Measurements from ENCODE around the gene PIEZO2.
A peak's percentile ranks its signal among the peaks of the same experiment; 100 is the strongest.

The PIEZO2 gene

GRCh38 chr18:11110509-11110908, 38.9 kb downstream of the PIEZO2 start:
- no peak for DNase-seq

- DNase-seq, result no peak
These were observed 40.4 kb downstream of the PIEZO2 start for GRCh38 chr18:11108947-11109346.

GRCh38 chr18:11106894-11107293, 42.5 kb downstream of the PIEZO2 start:
- DNase-seq, result no peak

GRCh38 chr18:11105463-11105862, 43.9 kb downstream of the PIEZO2 start:
- no peak for DNase-seq

GRCh38 chr18:11104307-11104706, 45.1 kb downstream of the PIEZO2 start:
- DNase-seq, result no peak

- DNase-seq, result no peak
These were observed 52.3 kb downstream of the PIEZO2 start for GRCh38 chr18:11096839-11097750.

GRCh38 chr18:11096411-11096810, 53.0 kb downstream of the PIEZO2 start:
- no peak for DNase-seq

- no peak for DNase-seq
These were observed 53.6 kb downstream of the PIEZO2 start for GRCh38 chr18:11095674-11096293.

GRCh38 chr18:11095211-11095610, 54.2 kb downstream of the PIEZO2 start:
- no peak for DNase-seq

- DNase-seq, result no peak
These were observed 57.6 kb downstream of the PIEZO2 start for GRCh38 chr18:11091746-11092145.

- no peak for DNase-seq
These were observed 59.2 kb downstream of the PIEZO2 start for GRCh38 chr18:11089931-11090715.

GRCh38 chr18:11081009-11081532, 68.3 kb downstream of the PIEZO2 start:
- no peak for DNase-seq

- no peak for DNase-seq
These were observed 70.9 kb downstream of the PIEZO2 start for GRCh38 chr18:11078491-11078890.

- DNase-seq, result no peak
These were observed 71.7 kb downstream of the PIEZO2 start for GRCh38 chr18:11077548-11078187.

- DNase-seq, result peak; percentile 59
These were observed 74.5 kb downstream of the PIEZO2 start for GRCh38 chr18:11074889-11075288.

- DNase-seq, result no peak
These were observed 75.4 kb downstream of the PIEZO2 start for GRCh38 chr18:11073971-11074370.

- no peak for DNase-seq
These were observed 76.7 kb downstream of the PIEZO2 start for GRCh38 chr18:11072632-11073031.

- no peak for DNase-seq
These were observed 78.1 kb downstream of the PIEZO2 start for GRCh38 chr18:11071300-11071699.

- no peak for DNase-seq
These were observed 78.8 kb downstream of the PIEZO2 start for GRCh38 chr18:11070593-11070992.

- DNase-seq, result no peak
These were observed 83.3 kb downstream of the PIEZO2 start for GRCh38 chr18:11066038-11066437.

GRCh38 chr18:11064727-11065460, 84.5 kb downstream of the PIEZO2 start:
- DNase-seq, result no peak

- DNase-seq, result no peak
These were observed 85.3 kb downstream of the PIEZO2 start for GRCh38 chr18:11064106-11064505.

Measured in NCI-H774 (cell line).